ENCODE measurements around the gene CEP350. TPM values are rescaled to one million over a fixed set of nuclear protein-coding genes. Genes with fewer than 3 reads are reported as not detected.

The CEP350 gene
- total RNA-seq, 1 experiment from 2014 or later: 42.3 TPM

DNA sequence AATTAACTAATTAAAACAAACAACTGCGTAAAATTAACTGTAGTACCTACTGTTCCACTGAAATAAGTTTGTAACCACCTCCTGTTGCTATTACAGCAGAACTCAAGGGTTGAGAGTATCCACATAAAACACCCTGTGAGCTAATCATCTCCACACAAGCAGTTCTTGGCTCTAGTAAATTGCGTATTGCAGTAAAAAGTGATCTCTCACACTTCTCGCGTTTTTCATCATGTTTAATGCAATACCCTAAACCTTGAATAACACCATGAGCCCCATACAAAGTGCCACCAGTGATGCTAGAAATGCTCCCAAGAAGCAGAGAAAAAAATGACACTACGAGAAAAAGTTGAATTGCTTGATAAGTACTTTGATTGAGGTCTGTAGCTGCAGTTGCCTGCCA, 29.3 kb upstream of the CEP350 start:
- Mint-ChIP-seq H3K27me3 (ENCODE audit: unreplicated experiment) (no peaks in the 10 kb centered on the region), H3K9me3 (ENCODE audit: low read depth, unreplicated experiment) (no peaks in the 10 kb centered on the region), H3K4me1 (ENCODE audit: low read depth, unreplicated experiment) (peaks cover 29% of the 10 kb centered on the region), H3K4me3 (ENCODE audit: low read depth, unreplicated experiment) (no peak overlapping the region), H3K27ac (ENCODE audit: unreplicated experiment) (no peak overlapping the region), H3K36me3 (ENCODE audit: insufficient read depth, unreplicated experiment) (peaks cover 6% of the 10 kb centered on the region)
- TF ChIP-seq, protein P1, sequence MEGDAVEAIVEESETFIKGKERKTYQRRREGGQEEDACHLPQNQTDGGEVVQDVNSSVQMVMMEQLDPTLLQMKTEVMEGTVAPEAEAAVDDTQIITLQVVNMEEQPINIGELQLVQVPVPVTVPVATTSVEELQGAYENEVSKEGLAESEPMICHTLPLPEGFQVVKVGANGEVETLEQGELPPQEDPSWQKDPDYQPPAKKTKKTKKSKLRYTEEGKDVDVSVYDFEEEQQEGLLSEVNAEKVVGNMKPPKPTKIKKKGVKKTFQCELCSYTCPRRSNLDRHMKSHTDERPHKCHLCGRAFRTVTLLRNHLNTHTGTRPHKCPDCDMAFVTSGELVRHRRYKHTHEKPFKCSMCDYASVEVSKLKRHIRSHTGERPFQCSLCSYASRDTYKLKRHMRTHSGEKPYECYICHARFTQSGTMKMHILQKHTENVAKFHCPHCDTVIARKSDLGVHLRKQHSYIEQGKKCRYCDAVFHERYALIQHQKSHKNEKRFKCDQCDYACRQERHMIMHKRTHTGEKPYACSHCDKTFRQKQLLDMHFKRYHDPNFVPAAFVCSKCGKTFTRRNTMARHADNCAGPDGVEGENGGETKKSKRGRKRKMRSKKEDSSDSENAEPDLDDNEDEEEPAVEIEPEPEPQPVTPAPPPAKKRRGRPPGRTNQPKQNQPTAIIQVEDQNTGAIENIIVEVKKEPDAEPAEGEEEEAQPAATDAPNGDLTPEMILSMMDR (IDR thresholded peaks at IDR 0.05; ENCODE audit: unreplicated experiment): no peak
- CTCF ChIA-PET: interaction anchor here (0.6 kb wide), 1 partner anchor 33 kb away, joined by 3 read pairs; no protein-coding TSS in a partner anchor
- BruUV-seq (replicated peaks): no TSS peak
- no peak for DNase-seq
- intact Hi-C loops (cut with micrococcal nuclease; ENCODE audit: unreplicated experiment): no loop called here

DNA sequence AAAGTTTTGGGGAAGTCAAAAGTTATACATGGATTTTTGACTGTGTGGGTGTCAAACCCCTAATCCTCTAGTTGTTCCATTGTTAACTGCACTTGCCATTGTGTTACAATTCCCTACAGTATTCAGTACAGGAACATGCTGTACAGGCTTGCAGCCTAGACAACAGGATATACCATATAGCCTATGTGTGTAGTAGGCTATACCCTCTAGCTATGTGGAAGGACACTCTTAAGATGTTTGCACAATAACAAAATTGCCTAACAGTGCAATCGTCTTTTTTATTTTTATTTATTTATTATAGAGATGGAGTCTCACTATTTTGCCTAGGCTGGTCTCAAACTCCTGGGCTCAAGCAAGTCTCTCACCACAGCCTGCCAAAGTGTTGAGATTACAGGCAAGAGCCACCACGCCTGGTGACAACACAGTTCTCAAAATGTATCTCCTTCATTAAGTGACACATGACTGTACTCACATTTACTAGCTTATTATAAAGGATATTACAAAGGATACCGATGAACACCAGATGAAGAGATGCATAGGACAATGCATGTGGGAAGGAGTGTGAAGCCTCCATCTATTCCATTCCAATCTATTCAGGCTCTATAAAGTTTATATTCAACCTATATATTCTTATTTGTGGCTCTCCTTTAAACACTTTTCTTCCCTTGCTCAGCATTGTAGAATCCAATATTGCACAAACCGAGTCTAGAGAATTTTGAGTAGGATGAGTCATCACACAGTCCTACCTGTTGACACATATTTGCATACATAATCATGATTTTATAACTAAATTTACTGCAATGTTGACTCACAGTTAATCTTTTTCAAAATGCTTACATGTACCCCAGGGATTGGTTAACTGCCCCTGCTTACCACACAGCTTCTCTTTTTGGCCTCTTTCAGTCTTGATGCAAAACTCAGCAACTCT, 28.4 kb upstream of the CEP350 start:
- TF ChIP-seq, protein P1 (IDR thresholded peaks at IDR 0.05; ENCODE audit: unreplicated experiment): no peak
- no TSS peak for BruUV-seq (replicated peaks)
- Mint-ChIP-seq H3K27ac (ENCODE audit: unreplicated experiment) (no peak overlapping the region), H3K4me3 (ENCODE audit: low read depth, unreplicated experiment) (no peak overlapping the region), H3K27me3 (ENCODE audit: unreplicated experiment) (no peaks in the 10 kb centered on the region), H3K9me3 (ENCODE audit: low read depth, unreplicated experiment) (no peaks in the 10 kb centered on the region), H3K36me3 (ENCODE audit: insufficient read depth, unreplicated experiment) (peaks cover 6% of the 10 kb centered on the region), H3K4me1 (ENCODE audit: low read depth, unreplicated experiment) (peaks cover 36% of the 10 kb centered on the region)
- CTCF ChIA-PET: interaction anchor here (0.7 kb wide), 1 partner anchor 13 kb away, joined by 3 read pairs; no protein-coding TSS in a partner anchor
- no peak for DNase-seq
- intact Hi-C loops (cut with micrococcal nuclease; ENCODE audit: unreplicated experiment): no loop called here

DNA sequence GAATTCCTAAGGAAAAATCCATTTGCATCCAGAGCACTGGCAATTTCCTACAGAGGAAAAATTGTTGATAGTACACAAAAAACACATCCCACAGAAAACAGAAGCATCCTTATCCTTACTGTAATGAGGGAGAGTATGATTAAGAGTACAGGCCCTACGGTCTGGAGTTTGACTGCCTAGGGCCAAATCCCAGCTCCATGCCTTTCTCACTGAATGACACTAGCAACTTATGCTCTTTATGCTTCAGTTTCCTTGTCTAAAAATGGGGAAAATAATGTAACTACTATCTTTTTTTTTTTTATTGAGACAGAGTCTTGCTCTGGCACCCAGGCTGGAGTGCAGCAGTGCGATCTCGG, 27.8 kb upstream of the CEP350 start:
- Mint-ChIP-seq H3K36me3 (ENCODE audit: insufficient read depth, unreplicated experiment) (peaks cover 3% of the 10 kb centered on the region), H3K27ac (ENCODE audit: unreplicated experiment) (no peak overlapping the region), H3K4me3 (ENCODE audit: low read depth, unreplicated experiment) (no peak overlapping the region), H3K27me3 (ENCODE audit: unreplicated experiment) (no peaks in the 10 kb centered on the region), H3K9me3 (ENCODE audit: low read depth, unreplicated experiment) (no peaks in the 10 kb centered on the region), H3K4me1 (ENCODE audit: low read depth, unreplicated experiment) (peaks cover 30% of the 10 kb centered on the region)
- BruUV-seq (replicated peaks): no TSS peak
- CTCF ChIA-PET: interaction anchor here (0.7 kb wide), 1 partner anchor 12 kb away, joined by 3 read pairs; no protein-coding TSS in a partner anchor
- TF ChIP-seq, protein P1 (IDR thresholded peaks at IDR 0.05; ENCODE audit: unreplicated experiment): no peak
- intact Hi-C loops (cut with micrococcal nuclease; ENCODE audit: unreplicated experiment): no loop called here
- DNase-seq: no peak

DNA sequence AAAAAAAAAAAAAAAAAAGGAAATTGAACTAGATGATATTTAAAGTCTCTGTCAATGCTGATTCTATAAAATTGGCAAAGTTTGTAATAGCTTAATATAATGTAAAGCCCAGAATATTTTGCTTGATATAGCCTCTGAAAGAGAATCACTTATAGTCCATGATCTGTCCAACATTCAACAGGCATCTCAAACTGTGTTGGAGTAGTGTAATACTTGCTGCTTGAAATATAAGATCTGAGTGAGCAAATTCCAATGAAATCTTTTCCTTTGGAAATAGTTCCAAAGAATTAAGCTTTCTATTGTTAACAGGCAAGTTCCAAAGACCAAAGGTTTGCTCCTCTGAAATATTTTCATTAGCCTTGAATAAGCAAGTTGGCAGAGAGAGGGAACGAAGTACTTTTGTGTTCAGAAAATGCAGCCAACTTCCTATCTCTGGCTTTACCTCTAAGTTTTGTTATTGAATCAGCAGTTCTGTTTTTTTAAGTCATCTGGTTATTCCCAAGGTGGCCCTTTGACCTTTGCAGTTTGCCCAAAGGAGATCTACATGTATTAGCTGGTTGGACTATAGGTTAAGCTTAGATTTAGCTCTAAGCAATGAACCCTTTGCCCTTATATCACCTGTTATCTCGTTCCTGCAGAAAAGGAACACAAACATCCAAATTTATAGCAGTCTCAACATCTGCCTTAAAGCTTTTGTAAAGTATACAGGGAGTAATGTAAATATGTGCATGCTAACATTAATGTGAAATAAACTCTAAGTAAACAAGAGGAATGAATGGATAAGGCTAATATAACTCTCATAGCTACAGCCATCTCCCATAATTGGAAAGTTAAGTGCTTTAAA, 24.4 kb upstream of the CEP350 start:
- Mint-ChIP-seq H3K27ac (ENCODE audit: unreplicated experiment) (no peak overlapping the region), H3K27me3 (ENCODE audit: unreplicated experiment) (no peaks in the 10 kb centered on the region), H3K4me3 (ENCODE audit: low read depth, unreplicated experiment) (no peak overlapping the region), H3K4me1 (ENCODE audit: low read depth, unreplicated experiment) (peaks cover 18% of the 10 kb centered on the region), H3K9me3 (ENCODE audit: low read depth, unreplicated experiment) (no peaks in the 10 kb centered on the region), H3K36me3 (ENCODE audit: insufficient read depth, unreplicated experiment) (no peaks in the 10 kb centered on the region)
- intact Hi-C loops (cut with micrococcal nuclease; ENCODE audit: unreplicated experiment): loop anchor here (2.0 kb wide), 1 partner anchor 25 kb away; the partner anchor contains the start of gene CEP350
- TF ChIP-seq, protein P1 (IDR thresholded peaks at IDR 0.05; ENCODE audit: unreplicated experiment): no peak
- no TSS peak for BruUV-seq (replicated peaks)
- CTCF ChIA-PET: interaction anchor here (0.7 to 1.0 kb wide), 2 partner anchors 62 to 156 kb away, joined by 3 to 4 read pairs; no protein-coding TSS in a partner anchor
- DNase-seq: no peak

Measured in Calu3 (cell line).